Frontal cortex (tissue), 4 donors: ENCODE measurements around the gene LPP. TPM values are rescaled to one million over a fixed set of nuclear protein-coding genes. Genes with fewer than 3 reads are reported as not detected.

Experiments used
- DNase-seq, 2 donors: peaks; one replicate each; pipeline ENCODE4 v3.0.0; 2012; ENCODE audit warnings: low spot score in 2 of 2
- FAIRE-seq: peaks from 2 replicates; lab custom pipeline; 2012; peaks lifted over from hg19 to GRCh38; lab: Jason Lieb, UNC
- total RNA-seq: library from RNA; depleted of rRNA; stranded (reverse); fragments of >200 nt; gene quantifications from one replicate; pipeline ENCODE4 v1.2.3, GENCODE V29; 2014
- donor health status: control.
- donor health status: control.
- donor health status: control.

The LPP gene
- total RNA-seq, 1 donor from 2014 or later: 6.5 TPM

GRCh38 chr3:188798556-188799145, 644.7 kb downstream of the LPP start:
- no peak for FAIRE-seq
- no peak for DNase-seq

DNA sequence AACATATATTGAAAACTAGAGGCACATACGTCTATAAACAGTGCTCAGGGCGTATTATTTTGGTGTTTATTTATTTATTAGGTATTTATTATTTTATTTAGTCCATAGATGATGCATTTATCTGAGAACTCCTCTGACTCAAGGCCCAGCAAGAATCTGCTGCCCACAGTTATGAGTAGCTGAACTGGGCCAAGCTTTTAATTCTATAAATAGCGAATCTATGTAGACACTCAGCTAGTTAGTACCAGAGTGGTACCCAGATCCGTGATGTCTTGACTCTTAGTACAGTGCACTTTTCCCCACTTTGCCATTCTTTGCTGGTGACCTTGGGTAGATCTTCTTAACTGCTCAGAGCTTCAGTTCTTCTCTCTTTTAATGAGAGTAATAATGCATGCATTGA, 647.4 kb downstream of the LPP start:
- FAIRE-seq: no peak
- no peak for DNase-seq

GRCh38 chr3:188802645-188803044, 648.7 kb downstream of the LPP start:
- DNase-seq (no peak), FAIRE-seq (no peak)

GRCh38 chr3:188807006-188807405, 653.0 kb downstream of the LPP start:
- no peak for DNase-seq
- no peak for FAIRE-seq

- DNase-seq: no peak
- FAIRE-seq: no peak
Observed at GRCh38 chr3:188812198-188812597, 658.2 kb downstream of the LPP start.

GRCh38 chr3:188814581-188814980, 660.6 kb downstream of the LPP start:
- FAIRE-seq (no peak), DNase-seq (no peak)

GRCh38 chr3:188817103-188817934, 663.4 kb downstream of the LPP start:
- no peak for FAIRE-seq
- no peak for DNase-seq

DNA sequence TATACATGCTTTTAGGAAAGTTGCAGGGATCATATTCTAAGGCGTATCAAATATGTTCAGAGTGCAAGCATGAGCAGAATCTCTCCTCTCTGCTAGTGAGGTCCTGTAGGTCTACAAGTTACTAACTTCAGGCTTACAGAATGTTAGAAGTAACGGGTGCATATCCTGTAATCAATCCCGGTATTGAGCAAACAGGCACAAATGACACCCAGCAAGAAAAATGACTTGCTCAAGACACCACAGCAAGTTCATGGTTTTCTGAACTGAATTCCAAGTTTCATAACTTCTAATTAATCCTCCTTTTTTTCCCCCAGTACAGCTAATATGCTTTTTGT, 663.9 kb downstream of the LPP start:
- FAIRE-seq (no peak), DNase-seq (no peak)

- no peak for DNase-seq
- FAIRE-seq: no peak
Observed at GRCh38 chr3:188818282-188818681, 664.3 kb downstream of the LPP start.

DNA sequence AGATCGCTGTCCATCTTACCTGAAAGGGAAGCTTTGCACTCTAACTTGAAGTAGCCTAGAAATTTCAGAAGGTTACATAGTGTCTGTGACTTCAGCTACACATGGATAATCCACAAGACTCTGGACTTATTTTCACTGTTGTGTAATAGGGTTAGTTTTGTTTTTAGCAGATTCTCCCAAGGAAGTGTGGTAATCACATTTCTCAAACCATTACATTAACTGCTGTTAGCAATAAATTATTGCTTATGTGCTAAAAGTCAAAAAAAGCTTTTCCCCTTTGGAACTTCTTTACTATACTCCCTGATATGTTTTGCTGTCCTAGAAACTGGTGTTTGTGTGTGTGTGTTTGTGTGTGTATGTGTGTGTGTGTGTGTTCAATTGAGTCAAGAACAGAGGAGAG, 666.0 kb downstream of the LPP start:
- FAIRE-seq (no peak), DNase-seq (no peak)

DNA sequence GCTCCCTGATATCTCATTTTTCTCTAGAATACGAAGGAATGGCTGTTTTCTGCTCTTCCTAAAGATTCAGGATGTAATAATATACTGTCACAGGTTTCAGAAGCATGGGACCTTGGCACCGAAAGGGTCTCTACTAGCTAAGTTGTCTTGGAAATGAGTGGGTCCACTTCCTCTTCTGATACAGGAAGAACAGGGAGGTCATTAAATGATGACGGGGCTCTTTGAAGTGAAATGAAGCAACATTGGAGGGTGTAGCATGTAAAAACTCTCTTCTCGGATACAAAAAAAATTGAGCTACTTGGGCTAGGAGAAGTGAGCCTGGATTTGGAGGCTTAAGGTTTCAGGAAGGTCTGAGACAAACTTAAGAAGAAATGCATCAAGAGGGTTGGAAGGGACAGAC, 668.0 kb downstream of the LPP start:
- FAIRE-seq (no peak), DNase-seq (no peak)

- DNase-seq: no peak
- no peak for FAIRE-seq
Observed at GRCh38 chr3:188822411-188822810, 668.5 kb downstream of the LPP start.

- FAIRE-seq: no peak
- no peak for DNase-seq
Observed at GRCh38 chr3:188824566-188824965, 670.6 kb downstream of the LPP start.

GRCh38 chr3:188825901-188826300, 671.9 kb downstream of the LPP start:
- no peak for FAIRE-seq
- DNase-seq: no peak

DNA sequence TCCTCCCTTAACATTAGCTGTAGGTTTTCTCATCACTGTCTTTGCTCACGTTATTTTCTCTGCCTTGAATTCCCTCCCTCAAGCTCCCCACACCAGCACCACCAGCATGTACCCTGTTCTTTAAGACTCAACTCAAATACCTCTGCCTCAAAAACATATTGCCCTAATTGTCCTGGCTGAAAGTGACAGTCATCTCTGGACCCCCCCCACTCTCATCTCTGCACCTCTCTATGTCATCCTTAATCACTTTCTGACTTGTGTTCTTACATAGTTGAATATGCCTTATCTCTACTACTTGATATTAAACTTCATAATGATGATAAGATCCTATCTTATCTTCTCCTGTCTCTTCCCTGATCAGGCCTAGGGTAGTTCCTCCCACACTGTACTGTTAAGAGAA, 672.6 kb downstream of the LPP start:
- FAIRE-seq: no peak
- no peak for DNase-seq

DNA sequence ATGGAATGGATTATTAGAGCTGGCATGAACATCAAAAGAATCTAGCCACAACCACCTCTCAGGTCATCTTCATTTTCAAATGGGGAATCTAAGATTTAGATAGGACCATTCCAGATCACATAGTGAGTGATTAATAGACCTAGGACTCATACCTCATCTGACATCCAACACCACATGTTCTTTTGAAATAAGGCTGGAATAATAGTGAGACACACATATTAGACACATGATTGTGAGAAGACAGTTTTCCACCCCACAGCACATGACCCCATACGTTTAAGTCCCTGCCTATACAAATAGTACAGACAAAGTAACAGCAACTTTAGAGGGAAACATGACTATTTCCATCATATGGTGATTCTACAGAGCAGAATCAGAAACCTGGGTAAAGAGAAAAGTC, 673.1 kb downstream of the LPP start:
- FAIRE-seq (no peak), DNase-seq (no peak)

- no peak for FAIRE-seq
- DNase-seq: no peak
Observed at GRCh38 chr3:188827576-188827975, 673.6 kb downstream of the LPP start.

DNA sequence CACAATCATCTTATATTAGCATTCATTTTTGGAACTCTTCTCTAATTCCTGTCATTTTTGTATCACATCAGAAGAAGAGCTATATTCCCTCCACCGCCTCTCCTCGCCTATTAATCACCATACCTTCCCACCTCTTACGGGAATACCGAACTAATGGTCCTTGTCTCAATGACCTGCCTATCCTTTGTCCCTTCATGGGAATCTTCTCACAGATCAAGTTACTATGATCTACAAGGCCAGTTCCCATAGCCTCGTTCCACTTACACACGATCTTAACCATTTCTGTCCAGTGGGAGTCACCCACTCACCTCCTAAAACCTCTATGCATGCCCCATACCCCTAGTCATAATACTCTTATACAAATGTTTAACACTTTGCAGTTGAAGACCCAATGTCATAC, 675.2 kb downstream of the LPP start:
- no peak for FAIRE-seq
- no peak for DNase-seq

DNA sequence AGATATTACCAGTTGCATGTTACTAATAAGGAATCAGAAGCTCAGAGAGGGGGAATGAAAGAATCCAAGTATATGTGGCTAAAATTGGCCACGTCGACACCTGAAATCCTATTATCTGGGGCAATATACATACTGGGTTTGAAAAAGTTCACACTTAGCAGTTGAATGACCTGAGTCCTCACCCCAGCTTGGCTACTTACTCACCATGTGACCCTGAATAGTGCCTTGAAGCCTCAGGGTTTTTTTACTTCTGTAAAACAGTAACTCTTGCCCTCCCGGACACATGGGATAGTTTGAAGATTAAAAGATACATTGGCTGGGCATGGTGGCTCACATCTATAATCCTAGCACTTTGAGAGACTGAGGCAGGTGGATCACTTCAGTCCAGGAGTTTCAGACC, 675.6 kb downstream of the LPP start:
- no peak for FAIRE-seq
- DNase-seq: no peak

DNA sequence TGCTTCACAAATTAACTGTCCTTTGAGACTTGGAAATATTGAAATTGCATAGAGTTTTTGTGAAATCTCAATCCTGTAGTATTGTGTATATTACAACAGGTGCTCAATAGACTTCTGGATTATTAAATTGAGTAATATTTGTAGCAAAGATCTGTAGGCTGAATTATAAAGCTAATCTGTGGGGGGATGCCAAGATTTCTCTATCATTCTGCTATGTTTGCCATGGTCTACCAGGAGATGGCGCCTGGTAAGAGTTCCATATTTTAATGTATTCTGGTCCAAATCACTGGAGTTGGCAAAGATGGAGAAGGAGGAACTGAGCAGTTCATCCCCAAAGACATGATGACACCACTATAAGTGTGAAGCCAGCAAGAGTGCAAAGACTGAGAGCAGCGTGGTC, 676.9 kb downstream of the LPP start:
- FAIRE-seq: no peak
- DNase-seq: no peak

GRCh38 chr3:188832146-188832545, 678.2 kb downstream of the LPP start:
- FAIRE-seq: no peak

More at GRCh38 chr3:188832146-188832545, 678.2 kb downstream of the LPP start:
- DNase-seq: no peak
